PC-9 (cell line): ENCODE results near the gene SEL1L3. TPM values are rescaled to one million over a fixed set of nuclear protein-coding genes. Genes with fewer than 3 reads are reported as not detected.

Experiments
- BruUV-seq: library from RNA; stranded (reverse); fragments of 400-500 nt; replicated peaks from 2 replicates; lab custom pipeline; 2021; lab: Mats Ljungman, UMichigan
- CTCF ChIA-PET: fragments of 300-600 bp; sonication (Branson Sonifier 250); formaldehyde crosslinking; loops from one replicate; lab custom pipeline; 2022; ENCODE audit warnings: antibody characterized with exemption; lab: Charles Lee
- POLR2A ChIA-PET: fragments of 300-600 bp; sonication (Branson Sonifier 250); formaldehyde crosslinking; loops from one replicate; lab custom pipeline; 2022; ENCODE audit warnings: antibody characterized with exemption; ENCODE audit not compliant: unreplicated experiment; lab: Charles Lee
- DNase-seq, 2 experiments: peaks; one replicate each; pipeline versions ENCODE4 v3.0.0 to v3.0.0-alpha.2; 2015 to 2022; ENCODE audit warnings: mixed read lengths in 1 of 2
- H2AFZ ChIP-seq: fragments of 200-600 bp; sonication (generic); 2 replicates; pipeline ENCODE4 v1.8.1; 2017; ENCODE audit warnings: antibody characterized with exemption
- H3F3A ChIP-seq: fragments of 200-600 bp; sonication (generic); 2 replicates; pipeline ENCODE4 v1.8.1; 2017; ENCODE audit warnings: antibody characterized with exemption, mild to moderate bottlenecking, low read depth; ENCODE audit not compliant: insufficient read depth
- H3K27ac ChIP-seq: fragments of 200-600 bp; sonication (generic); 2 replicates; pipeline ENCODE4 v1.6.1; 2016; ENCODE audit warnings: mixed run types
- H3K27me3 ChIP-seq: fragments of 200-600 bp; sonication (generic); 2 replicates; pipeline ENCODE4 v1.6.1; 2016; ENCODE audit warnings: low read depth, mixed run types; ENCODE audit not compliant: insufficient read depth
- H3K36me3 ChIP-seq: fragments of 200-600 bp; sonication (generic); 2 replicates; pipeline ENCODE4 v1.6.1; 2016; ENCODE audit warnings: low read depth, mixed run types
- H3K4me1 ChIP-seq: fragments of 200-600 bp; sonication (generic); replicated peaks from 2 replicates; pipeline ENCODE4 v1.6.1; 2016; ENCODE audit warnings: mixed run types; ENCODE audit not compliant: insufficient read depth
- H3K4me2 ChIP-seq: fragments of 200-600 bp; sonication (generic); 2 replicates; pipeline ENCODE4 v1.6.1; 2017; ENCODE audit warnings: mixed run types
- H3K4me3 ChIP-seq: fragments of 200-600 bp; sonication (generic); 2 replicates; pipeline ENCODE4 v1.6.1; 2016; ENCODE audit warnings: mixed run types
- H3K79me2 ChIP-seq: fragments of 200-600 bp; sonication (generic); 2 replicates; pipeline ENCODE4 v1.6.1; 2017; ENCODE audit warnings: low read depth, mixed run types
- H3K9me2 ChIP-seq: fragments of 200-600 bp; sonication (generic); 2 replicates; pipeline ENCODE4 v1.8.1; 2017; ENCODE audit warnings: mild to moderate bottlenecking; ENCODE audit not compliant: insufficient read depth
- H3K9me3 ChIP-seq: fragments of 200-600 bp; sonication (generic); 2 replicates; pipeline ENCODE4 v1.8.1; 2016; ENCODE audit warnings: low read depth; ENCODE audit not compliant: insufficient read depth
- H4K20me1 ChIP-seq: fragments of 200-600 bp; sonication (generic); 2 replicates; pipeline ENCODE4 v1.8.1; 2017; ENCODE audit not compliant: insufficient read depth
- CTCF ChIP-seq: fragments of 200-600 bp; sonication (generic); conservative IDR thresholded peaks from 2 replicates; pipeline ENCODE4 v1.6.1; 2017; ENCODE audit warnings: mixed run types, antibody characterized with exemption, mild to moderate bottlenecking, moderate library complexity
- EZH2 ChIP-seq: fragments of 200-600 bp; sonication (generic); IDR thresholded peaks from 2 replicates; pipeline ENCODE4 v1.8.0; 2017; ENCODE audit warnings: antibody characterized with exemption, low read depth
- intact Hi-C: fragments of 100-400 bp; cut with micrococcal nuclease; formaldehyde crosslinking; loops from one replicate; pipeline ENCODE4 v1.10.0; 2022; ENCODE audit not compliant: unreplicated experiment
- total RNA-seq: library from RNA; stranded (reverse); gene quantifications from 2 replicates; pipeline ENCODE4 v1.2.3, GENCODE V29; 2021

SEL1L3 gene
- total RNA-seq, 1 experiment from 2014 or later = 79.2 TPM

- Histone ChIP-seq H3K79me2 (no peaks in the 10 kb centered on the region), H3K4me2 (no peak overlapping the region), H3K4me1 (no peaks in the 10 kb centered on the region), H3K27me3 (no peaks in the 10 kb centered on the region), H3K36me3 (no peaks in the 10 kb centered on the region; the same call in 1 of the 2 replicates), H2AFZ (no peak overlapping the region), H3K4me3 (no peak overlapping the region), H3K9me2 (no peaks in the 10 kb centered on the region), H3F3A (no peaks in the 10 kb centered on the region), H3K9me3 (no peaks in the 10 kb centered on the region), H4K20me1 (no peaks in the 10 kb centered on the region; the same call in 1 of the 2 replicates), H3K27ac (no peak overlapping the region)
- no TSS peak for BruUV-seq
- ChIA-PET POLR2A (no interaction called here), CTCF (no interaction called here)
- intact Hi-C loops = no loop called here
- TF ChIP-seq CTCF (no peak), EZH2 (no peak)
- no peak for DNase-seq
Measured at GRCh38 chr4:25839687-25840086, 23.1 kb downstream of the SEL1L3 start.

GRCh38 chr4:25839233-25839632 lies 23.6 kb downstream of the SEL1L3 start:
- TF ChIP-seq EZH2 (no peak), CTCF (no peak)
- intact Hi-C loops = no loop called here
- no peaks in the 10 kb centered on the region for H3F3A ChIP-seq
- no peaks in the 10 kb centered on the region for H3K27me3 ChIP-seq
- H3K4me3 ChIP-seq = no peak overlapping the region
- no peaks in the 10 kb centered on the region for H3K79me2 ChIP-seq
- BruUV-seq = no TSS peak
- H3K4me1 ChIP-seq = no peaks in the 10 kb centered on the region
- CTCF ChIA-PET = no interaction called here
- no peaks in the 10 kb centered on the region; the same call in 1 of the 2 replicates for H3K36me3 ChIP-seq
- H3K9me2 ChIP-seq = no peaks in the 10 kb centered on the region
- DNase-seq = no peak
- no peaks in the 10 kb centered on the region for H3K9me3 ChIP-seq
- no peak overlapping the region for H3K4me2 ChIP-seq
- H3K27ac ChIP-seq = no peak overlapping the region
- POLR2A ChIA-PET = no interaction called here
- H4K20me1 ChIP-seq = no peaks in the 10 kb centered on the region; the same call in 1 of the 2 replicates
- H2AFZ ChIP-seq = no peak overlapping the region

- H3K27ac ChIP-seq = no peak overlapping the region
- POLR2A ChIA-PET = no interaction called here
- H2AFZ ChIP-seq = no peak overlapping the region
- no peaks in the 10 kb centered on the region for H3K79me2 ChIP-seq
- H3K27me3 ChIP-seq = no peaks in the 10 kb centered on the region
- TF ChIP-seq CTCF (no peak), EZH2 (no peak)
- DNase-seq = no peak
- BruUV-seq = no TSS peak
- no peaks in the 10 kb centered on the region for H3K9me3 ChIP-seq
- no peak overlapping the region for H3K4me3 ChIP-seq
- no peaks in the 10 kb centered on the region for H3K4me1 ChIP-seq
- intact Hi-C loops = no loop called here
- no peak overlapping the region for H3K4me2 ChIP-seq
- H3F3A ChIP-seq = no peaks in the 10 kb centered on the region
- peaks cover under 1% of the 10 kb centered on the region; the same call in 1 of the 2 replicates for H3K36me3 ChIP-seq
- no peaks in the 10 kb centered on the region for H3K9me2 ChIP-seq
- CTCF ChIA-PET = no interaction called here
- H4K20me1 ChIP-seq = no peaks in the 10 kb centered on the region; the same call in 1 of the 2 replicates
Measured at GRCh38 chr4:25838526-25838925, 24.3 kb downstream of the SEL1L3 start.
